GM12865 (cell line): ENCODE results near the gene FBF1.

Experiments used
- DNase-seq: peaks from one replicate; pipeline ENCODE4 v3.0.0; 2010; ENCODE audit warnings: low read depth
- H3K4me3 ChIP-seq: 2 replicates; pipeline ENCODE4 v1.5.1; 2011; ENCODE audit warnings: mild to moderate bottlenecking, low read depth, low read length, control low read depth
- CTCF ChIP-seq: IDR thresholded peaks from 2 replicates; pipeline ENCODE4 v1.5.1; 2011; ENCODE audit warnings: low read length, control low read depth, low read depth, inconsistent platforms; ENCODE audit not compliant: insufficient read depth; ENCODE audit errors: missing control alignments

FBF1 gene

DNA sequence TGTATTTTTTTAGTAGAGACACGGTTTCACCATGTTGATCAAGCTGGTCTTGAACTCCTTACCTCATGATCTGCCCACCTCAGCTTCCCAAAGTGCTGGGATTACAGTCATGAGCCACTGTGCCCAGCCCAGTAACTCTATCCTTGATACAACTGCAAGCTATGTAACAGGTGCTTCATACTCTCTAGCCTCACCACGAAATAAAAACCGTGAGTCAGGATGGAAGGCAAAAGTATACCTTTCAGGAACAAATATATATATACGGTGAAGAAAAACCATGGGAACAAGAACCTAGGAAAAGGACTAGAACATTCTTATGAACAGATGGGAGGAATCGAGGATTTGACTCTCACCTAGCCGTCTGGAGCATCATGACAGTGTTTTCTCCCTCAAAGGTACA lies 9.6 kb upstream of the FBF1 start:
- H3K4me3 ChIP-seq = no peak overlapping the region
- DNase-seq = no peak
- no peak for TF ChIP-seq CTCF

GRCh38 chr17:75945211-75945610 lies 4.4 kb upstream of the FBF1 start:
- H3K4me3 ChIP-seq = no peak overlapping the region
- no peak for TF ChIP-seq CTCF
- DNase-seq = no peak

- no peak for DNase-seq
- no peak overlapping the region for H3K4me3 ChIP-seq
- no peak for TF ChIP-seq CTCF
These were observed 2.6 kb upstream of the FBF1 start for GRCh38 chr17:75943491-75943890.

DNA sequence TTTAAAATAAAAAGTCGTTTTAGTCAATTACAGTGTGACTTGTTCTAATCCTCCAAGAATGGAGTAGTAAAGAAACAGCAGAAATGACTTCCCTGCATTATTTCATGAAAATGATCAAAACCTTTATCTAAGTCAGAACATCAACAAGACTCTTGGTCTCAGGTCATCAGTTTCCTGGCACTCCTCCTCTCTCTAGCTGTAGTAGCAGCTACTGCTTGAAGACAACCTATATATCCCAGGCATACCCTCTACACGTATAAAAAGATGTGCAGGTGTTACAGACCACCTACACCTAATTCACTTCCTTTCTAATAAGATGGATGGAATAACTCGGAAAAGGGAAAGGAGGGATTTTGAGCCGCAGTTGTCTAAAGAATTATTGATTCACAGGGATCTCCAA lies 1.6 kb upstream of the FBF1 start:
- no peak overlapping the region for H3K4me3 ChIP-seq
- no peak for TF ChIP-seq CTCF
- no peak for DNase-seq

- TF ChIP-seq CTCF = no peak
- H3K4me3 ChIP-seq = peak overlapping the region; percentile 71
- no peak for DNase-seq
These were observed 589 bp upstream of the FBF1 start for GRCh38 chr17:75941442-75941819.

DNA sequence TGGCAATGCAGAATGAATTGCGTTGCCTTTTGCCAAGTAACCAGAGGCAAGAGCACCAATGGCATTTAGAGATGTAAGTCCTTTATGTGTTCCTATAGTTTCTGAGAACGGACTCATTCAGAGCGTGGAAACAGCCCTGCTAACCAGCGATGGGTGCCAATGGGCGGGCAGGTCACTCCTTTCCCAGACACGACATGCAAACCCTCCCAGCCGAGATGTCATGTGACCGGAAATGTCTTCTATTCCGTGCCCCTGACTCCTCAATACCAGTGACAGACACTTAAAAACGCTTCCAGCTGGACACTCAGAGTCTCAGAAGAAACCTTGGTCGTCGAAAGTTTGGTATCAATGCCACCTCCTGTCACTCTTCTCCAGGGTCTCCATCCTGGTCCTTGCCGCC lies 3.2 kb downstream of the FBF1 start:
- DNase-seq = no peak
- TF ChIP-seq CTCF = no peak
- H3K4me3 ChIP-seq = no peak overlapping the region

DNA sequence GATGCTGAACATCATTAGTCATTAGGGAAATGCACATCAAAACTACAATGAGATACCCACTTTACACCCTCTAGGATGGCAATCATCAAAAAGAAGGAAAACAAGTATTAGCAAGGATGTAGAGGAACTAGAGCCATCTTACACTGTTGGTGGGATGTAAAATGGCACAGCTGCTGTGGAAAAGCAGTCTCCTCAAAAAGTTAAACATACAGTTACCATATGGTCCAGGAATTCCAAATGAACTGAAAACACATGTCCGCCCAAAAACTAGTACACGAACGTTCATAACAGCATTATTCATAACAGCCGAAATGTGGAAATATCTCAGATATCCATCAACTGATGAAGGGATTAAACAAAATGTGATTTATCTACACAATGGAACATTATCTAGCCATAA lies 7.0 kb downstream of the FBF1 start:
- no peak for DNase-seq
- no peak for TF ChIP-seq CTCF
- H3K4me3 ChIP-seq = no peak overlapping the region
